HG03571 (cell line): ENCODE data around the gene SLC16A3.
"Not testable (repeated sequence)": the region's sequence is repeated elsewhere in the genome, so short reads cannot be mapped to it uniquely, and the experiment has no call there.

Experiments
- ATAC-seq: cut with Tn5 transposase; IDR thresholded peaks from one replicate; pipeline ENCODE4 v1.9.1; 2021; ENCODE audit not compliant: unreplicated experiment

The SLC16A3 gene

DNA sequence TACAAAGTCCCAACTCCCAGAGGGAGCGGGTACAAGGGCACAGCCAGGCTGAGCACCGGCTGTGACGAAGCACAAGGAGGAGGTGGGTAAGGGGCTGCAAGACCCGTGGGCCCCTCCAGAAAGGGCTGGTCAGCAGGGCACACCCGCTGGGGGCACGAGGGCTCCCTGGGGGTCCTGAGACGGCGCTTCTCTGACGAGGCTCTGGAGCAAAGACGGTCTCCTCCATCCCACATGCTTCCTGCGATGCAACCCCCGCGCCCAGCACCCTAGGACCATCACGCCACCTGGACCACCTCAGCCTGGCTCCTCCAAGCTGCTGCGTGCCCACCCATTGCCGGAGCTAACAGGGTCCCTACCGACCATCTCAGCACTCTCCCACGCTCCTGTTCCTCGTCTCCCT is 24.9 kb upstream of the SLC16A3 start:
- ATAC-seq: no peak

- ATAC-seq: no peak
Observed at GRCh38 chr17:82204831-82205719, 23.8 kb upstream of the SLC16A3 start.

GRCh38 chr17:82205720-82206508 is 22.9 kb upstream of the SLC16A3 start:
- no peak for ATAC-seq

- not testable (repeated sequence) for ATAC-seq
Observed at GRCh38 chr17:82210655-82211054, 18.2 kb upstream of the SLC16A3 start.

DNA sequence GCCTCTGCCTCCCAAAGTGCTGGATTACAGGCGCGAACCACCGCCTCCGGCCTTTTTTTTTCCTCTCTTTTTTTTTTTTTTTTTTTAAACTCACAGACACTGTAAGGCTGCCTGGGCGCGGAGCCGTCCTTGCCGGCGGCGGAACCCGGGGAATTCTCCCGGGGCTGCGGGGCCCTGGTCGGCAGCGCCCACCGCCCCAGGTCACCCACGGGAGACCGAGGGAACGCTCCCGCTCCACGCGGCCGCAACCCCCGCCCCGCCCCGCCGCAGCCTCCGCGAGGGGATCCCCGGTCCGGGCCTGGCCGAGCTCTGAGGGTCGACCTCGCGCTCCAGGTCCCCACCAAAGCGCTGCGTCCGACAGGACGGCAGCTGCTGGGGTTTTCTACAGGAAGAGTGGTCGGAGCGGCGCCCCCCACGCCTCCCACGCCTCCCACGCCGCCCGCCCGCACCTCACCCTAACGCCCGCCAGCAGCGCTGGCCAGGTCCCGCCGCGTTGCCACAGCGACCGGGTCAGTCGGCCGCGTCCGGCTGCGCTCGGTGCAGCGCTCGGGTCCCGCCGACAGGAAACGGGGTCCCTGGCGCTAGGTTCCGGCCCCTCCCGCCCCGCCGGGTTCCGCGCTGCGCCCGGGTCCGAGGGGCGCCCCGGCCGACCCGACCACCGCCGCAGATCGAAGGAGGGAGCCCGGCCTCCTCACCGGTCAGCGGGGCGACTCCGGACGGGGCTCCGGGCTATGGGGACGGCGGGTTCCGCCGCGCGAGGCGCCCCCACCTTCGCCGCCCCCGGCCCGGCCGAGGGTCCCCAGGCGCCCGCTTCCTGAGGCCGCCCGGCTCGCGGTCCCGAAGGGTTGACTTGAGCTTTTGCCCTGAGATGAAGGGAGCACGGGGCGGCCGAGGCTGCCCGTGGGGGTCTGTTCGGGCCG is 16.3 kb upstream of the SLC16A3 start, which contains the start of gene CCDC57:
CCDC57 (minus strand) TSS at position 512 of the 920 bp plus-strand sequence. CDS start 10,898 bp downstream, outside the sequence.
- peak; percentile 54 for ATAC-seq

DNA sequence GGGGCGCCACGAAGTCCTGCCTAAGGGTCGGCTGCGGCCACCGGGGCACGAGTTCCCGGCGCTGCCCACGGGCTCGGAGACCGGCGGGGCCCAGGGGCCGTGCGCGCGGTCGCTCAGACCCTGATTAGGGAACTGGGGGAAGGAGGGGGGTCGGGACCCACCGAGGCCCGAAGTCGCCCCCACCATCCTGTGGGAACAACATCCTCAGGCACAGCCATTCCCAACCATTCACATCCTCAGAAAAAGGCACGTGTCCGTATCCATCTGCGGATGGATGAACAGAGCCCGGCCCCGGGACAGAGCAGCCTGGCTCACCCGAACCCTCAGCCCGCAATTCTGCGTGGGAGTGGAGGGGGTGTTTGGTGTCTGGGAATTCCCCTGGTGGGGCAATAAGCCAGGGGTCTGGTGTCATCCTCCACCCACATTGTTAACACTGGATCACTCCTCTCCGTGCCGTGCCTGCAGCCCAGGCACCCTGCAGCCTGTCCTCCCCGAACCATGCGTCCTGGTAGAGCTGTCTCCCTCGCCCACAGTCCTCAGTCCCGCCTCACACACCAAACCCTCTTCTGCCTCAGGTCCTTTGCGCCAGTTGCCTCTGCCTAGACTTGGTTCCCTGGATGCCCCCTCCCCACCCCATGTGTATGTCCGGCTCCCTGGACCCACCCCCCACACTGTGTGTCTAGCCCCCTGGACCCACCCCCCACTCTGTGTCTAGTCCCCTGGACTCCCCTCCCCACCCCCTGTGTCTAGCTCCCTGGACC is 15.4 kb upstream of the SLC16A3 start:
- ATAC-seq: peak; percentile 21

- ATAC-seq: no peak
Observed at GRCh38 chr17:82214012-82214628, 14.7 kb upstream of the SLC16A3 start.

DNA sequence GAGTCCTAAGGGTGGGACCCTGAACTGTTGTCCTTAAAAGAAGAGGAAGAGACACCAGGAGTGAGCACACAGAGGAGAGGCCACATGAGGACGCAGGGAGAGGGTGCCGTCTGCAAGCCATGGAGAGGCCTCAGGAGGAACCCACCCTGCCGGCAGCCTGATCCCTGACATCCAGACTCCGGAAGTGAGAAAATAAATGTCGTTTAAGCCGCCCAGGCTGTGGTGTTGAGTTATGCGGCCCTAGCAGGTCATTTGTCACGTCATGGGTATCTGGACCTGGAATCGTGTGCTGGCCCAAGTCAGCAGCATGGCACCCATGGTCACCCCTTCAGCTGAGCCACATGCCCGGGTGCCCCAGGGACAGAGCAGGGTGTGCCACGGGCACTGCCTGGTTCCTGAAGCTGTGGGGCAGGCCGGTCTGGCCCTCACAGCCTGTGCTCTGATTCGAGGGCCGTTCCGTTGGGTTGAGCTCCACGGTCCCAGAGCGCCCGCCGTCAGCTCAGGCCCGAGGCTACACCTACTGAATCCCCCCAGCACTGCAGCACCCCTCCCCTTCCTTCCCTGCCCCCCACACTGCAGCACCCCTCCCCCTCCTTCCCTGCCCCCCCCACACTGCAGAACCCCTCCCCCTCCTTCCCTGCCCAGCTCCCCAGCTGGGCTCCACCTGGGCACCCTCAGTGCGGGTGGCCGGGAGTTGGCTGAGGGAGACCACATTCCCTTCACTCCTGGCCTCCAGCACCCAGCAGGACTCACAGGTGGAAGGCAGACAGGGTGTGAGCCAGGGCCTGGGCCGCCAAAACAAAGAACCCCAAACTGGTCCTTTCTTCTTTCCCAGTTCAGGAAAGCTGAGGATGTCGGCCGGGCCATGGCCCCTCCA is 13.5 kb upstream of the SLC16A3 start:
- no peak for ATAC-seq

GRCh38 chr17:82215972-82216300 is 12.9 kb upstream of the SLC16A3 start:
- no peak for ATAC-seq

DNA sequence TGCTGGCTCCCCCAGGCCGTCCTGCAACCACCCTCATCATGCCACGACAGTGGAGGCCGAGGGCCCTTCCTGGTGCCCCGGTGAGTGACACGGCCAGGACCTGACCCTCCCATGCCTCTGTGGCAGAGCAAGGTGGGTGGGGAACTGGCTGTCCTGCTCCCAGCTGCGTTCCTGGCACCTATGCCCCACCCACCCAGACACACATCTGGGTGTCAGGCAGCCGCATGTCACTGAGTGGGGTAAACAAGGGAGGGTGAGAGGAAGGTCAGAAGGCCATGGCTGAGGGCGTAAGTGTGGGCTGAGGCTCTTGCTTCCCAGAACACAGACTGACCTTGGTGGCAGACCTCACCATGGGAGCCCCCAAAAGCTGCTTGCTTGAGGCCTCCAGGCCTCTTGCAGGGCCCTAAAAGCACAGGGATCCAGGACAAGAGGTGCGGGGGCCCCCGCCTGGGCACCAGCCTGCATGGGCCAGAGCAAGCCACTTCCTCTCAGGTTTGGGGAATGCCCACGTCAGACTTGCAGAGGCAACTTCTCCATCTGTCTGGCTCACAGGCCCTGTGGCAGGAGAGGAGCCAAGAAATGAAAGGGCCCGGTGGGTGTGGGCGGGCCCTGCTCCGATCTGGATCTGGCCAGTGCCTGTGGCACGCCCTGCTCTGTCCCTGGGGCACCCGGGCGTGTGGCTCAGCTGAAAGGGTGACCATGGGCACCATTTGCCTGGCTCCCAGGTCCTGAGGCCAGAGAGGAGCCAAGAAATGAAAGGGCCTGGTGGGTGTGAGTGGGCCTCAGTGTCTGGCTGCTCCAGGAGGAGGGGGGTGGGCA is 12.3 kb upstream of the SLC16A3 start:
- ATAC-seq: no peak

DNA sequence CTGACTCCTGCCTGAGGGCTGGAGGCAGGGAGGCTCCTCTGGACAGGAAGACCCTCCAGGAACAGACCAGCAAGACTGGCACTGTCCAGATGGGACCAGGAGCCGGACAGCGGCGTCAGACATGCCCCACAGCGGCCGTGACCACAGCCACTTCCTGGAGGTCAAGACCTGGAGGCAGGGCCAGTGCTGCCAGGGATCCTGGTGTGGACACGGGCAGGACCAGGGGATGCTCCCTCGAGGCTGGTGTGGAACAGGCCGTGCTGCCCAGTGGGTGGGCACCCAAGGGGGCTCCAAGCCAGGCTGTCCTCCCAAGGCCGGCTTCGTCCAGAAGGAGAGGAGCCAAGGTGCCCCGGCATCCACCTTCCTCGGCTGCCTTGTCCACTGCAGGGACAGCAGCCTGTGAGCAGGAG is 11.7 kb upstream of the SLC16A3 start:
- ATAC-seq: no peak

DNA sequence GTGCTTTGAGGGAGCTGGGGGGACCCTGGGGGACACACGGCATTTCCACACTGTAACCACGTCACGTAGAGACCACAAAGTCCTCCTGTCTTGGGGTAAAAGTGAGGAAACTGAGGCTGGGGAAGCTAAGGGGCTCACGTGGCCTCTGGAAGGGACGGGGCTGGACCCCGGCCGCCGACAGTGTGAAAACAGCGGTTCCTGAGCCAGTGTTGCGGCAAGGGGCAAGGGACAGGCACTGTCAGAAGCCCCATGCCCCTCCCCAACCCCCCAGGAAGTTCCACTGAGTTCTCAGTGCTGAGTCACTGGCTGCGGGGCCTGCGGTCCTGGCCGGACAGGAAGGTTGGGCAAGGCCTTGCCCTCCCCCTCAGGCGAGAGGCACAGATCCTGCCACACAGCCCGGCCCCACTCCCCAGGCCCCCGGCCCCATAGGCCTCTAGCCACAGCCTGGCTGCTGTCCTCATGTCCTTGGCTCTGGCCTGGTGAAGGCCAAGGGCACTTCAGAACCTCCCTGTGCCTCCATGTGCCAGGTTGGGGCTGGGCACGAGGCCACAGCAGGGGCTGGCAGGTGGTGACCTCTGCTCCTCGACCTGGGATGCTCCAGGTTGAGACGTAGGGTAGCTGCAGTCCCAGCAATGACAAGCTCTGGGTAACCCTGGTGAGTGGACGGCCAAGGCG is 11.2 kb upstream of the SLC16A3 start:
- ATAC-seq: no peak

GRCh38 chr17:82218349-82219075 is 10.3 kb upstream of the SLC16A3 start:
- no peak for ATAC-seq

DNA sequence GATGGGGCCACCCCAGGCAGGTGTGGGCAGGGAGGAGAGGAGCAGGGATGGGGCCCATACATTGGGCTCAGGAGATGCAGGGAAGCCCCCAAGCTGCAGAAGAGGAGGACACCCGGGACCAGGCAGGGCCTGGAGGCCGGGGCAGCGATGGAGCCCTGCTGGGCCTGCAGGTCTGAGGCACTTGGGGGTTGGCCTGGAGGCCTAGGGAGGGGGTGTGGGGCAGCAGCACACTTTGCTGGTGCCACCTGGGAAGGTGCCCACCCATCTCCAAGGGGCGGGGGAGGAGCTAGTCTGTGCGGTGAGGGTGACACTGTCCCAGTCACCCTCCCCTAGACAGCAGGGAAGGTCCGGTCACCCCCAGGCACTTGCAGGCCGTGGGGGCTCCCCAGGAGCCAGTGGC is 9.8 kb upstream of the SLC16A3 start:
- no peak for ATAC-seq

GRCh38 chr17:82219753-82220709 is 8.8 kb upstream of the SLC16A3 start:
- ATAC-seq: no peak
